GM12878 (cell line): ENCODE measurements around the gene RUNX3. TPM values are rescaled to one million over a fixed set of nuclear protein-coding genes. Genes with fewer than 3 reads are reported as not detected.
A peak's percentile ranks its signal among the peaks of the same experiment; 100 is the strongest.

Source experiments
- ATAC-seq: fragments of 200-7000 bp; cut with Tn5 transposase; 3 replicates; pipeline ENCODE4 v1.9.1; 2020; ENCODE audit warnings: mild to moderate bottlenecking, moderate library complexity
- BruUV-seq: library from RNA; stranded (reverse); fragments of 400-500 nt; replicated peaks from 2 replicates; lab custom pipeline; 2021; lab: Mats Ljungman, UMichigan
- CTCF ChIA-PET: fragments of 300-600 bp; sonication (Branson Sonifier 250); formaldehyde crosslinking; extraction: SDS; loops from one replicate; lab custom pipeline; 2021; ENCODE audit warnings: inconsistent platforms; lab: Yijun Ruan, JAX
- POLR2A ChIA-PET: fragments of 350-600 bp; formaldehyde crosslinking; extraction: SDS; loops from one replicate; lab custom pipeline; 2021; ENCODE audit warnings: inconsistent platforms; lab: Charles Lee
- RAD21 ChIA-PET: fragments of 300-600 bp; sonication (Branson Sonifier 250); formaldehyde crosslinking; loops from one replicate; lab custom pipeline; 2023; ENCODE audit warnings: antibody characterized with exemption; ENCODE audit not compliant: unreplicated experiment; lab: Charles Lee
- SMC1A ChIA-PET: fragments of 300-600 bp; sonication (Branson Sonifier 250); formaldehyde crosslinking; loops from one replicate; lab custom pipeline; 2023; ENCODE audit not compliant: unreplicated experiment, uncharacterized antibody; lab: Charles Lee
- DNase-seq: peaks from one replicate; pipeline ENCODE4 v3.0.0-alpha.2; 2011; ENCODE audit warnings: low read depth, low spot score
- FAIRE-seq: peaks from 3 replicates; lab custom pipeline; 2011; peaks lifted over from hg19 to GRCh38; lab: Jason Lieb, UNC
- H2AFZ ChIP-seq: 2 replicates; pipeline ENCODE4 v1.6.0; 2011; ENCODE audit warnings: low read depth, low read length, control low read depth; ENCODE audit not compliant: control insufficient read depth
- H3K27ac ChIP-seq: 2 replicates; pipeline ENCODE4 v1.5.1; 2011; ENCODE audit warnings: control low read depth; ENCODE audit not compliant: control insufficient read depth, insufficient read depth
- H3K27me3 ChIP-seq, 2 experiments: replicated peaks in 1 of 2; 2 replicates each; pipeline versions ENCODE4 v1.6.0 to v1.6.1; 2011; ENCODE audit warnings: low read length in 1 of 2; ENCODE audit not compliant: control insufficient read depth in 2 of 2, insufficient read depth in 2 of 2
- H3K36me3 ChIP-seq, 2 experiments: 2 replicates each; pipeline ENCODE4 v1.5.1; 2011; ENCODE audit warnings: low read length in 1 of 2; ENCODE audit not compliant: control insufficient read depth in 2 of 2, insufficient read depth in 2 of 2
- H3K4me1 ChIP-seq: 2 replicates; pipeline ENCODE4 v1.6.1; 2011; ENCODE audit warnings: mild to moderate bottlenecking, low read length, moderate library complexity, mixed read lengths; ENCODE audit not compliant: control insufficient read depth, insufficient read depth
- H3K4me2 ChIP-seq: 2 replicates; pipeline ENCODE4 v1.6.0; 2011; ENCODE audit warnings: control low read depth; ENCODE audit not compliant: control insufficient read depth, insufficient read depth
- H3K4me3 ChIP-seq: fragments of 200-600 bp; sonication (generic); 2 replicates; pipeline ENCODE4 v1.5.1; 2016
- H3K79me2 ChIP-seq: 2 replicates; pipeline ENCODE4 v1.6.0; 2011; ENCODE audit warnings: low read length; ENCODE audit not compliant: control insufficient read depth, insufficient read depth
- H3K9ac ChIP-seq: 2 replicates; pipeline ENCODE4 v1.8.0; 2011; ENCODE audit warnings: low read length, control low read depth, mixed read lengths; ENCODE audit not compliant: control insufficient read depth, insufficient read depth
- H3K9me3 ChIP-seq: replicated peaks from 3 replicates; pipeline ENCODE4 v1.5.1; 2011; ENCODE audit warnings: mild to moderate bottlenecking, low read length; ENCODE audit not compliant: control insufficient read depth, insufficient read depth
- H4K20me1 ChIP-seq: 2 replicates; pipeline ENCODE4 v1.6.0; 2011; ENCODE audit not compliant: control insufficient read depth, insufficient read depth
- BHLHE40 ChIP-seq, 2 experiments: fragments of 450-650 bp in 1 of 2; IDR thresholded peaks; 2 replicates each; pipeline ENCODE4 v1.6.1; 2011 to 2017; ENCODE audit warnings: low read depth in 2 of 2, borderline replicate concordance in 1 of 2, improper control_type of control experiment in 1 of 2, low read length in 1 of 2, mild to moderate bottlenecking in 1 of 2
- CEBPZ ChIP-seq: fragments of 150-350 bp; IDR thresholded peaks from 2 replicates; pipeline ENCODE4 v1.6.1; 2016; ENCODE audit warnings: low read depth, low read length
- IRF4 ChIP-seq: IDR thresholded peaks from 2 replicates; pipeline ENCODE4 v1.6.1; 2011; ENCODE audit warnings: low read depth, low read length
- LARP7 ChIP-seq: fragments of 450-650 bp; IDR thresholded peaks from 2 replicates; pipeline ENCODE4 v1.6.1; 2017; ENCODE audit warnings: mild to moderate bottlenecking
- NBN ChIP-seq: fragments of 450-650 bp; IDR thresholded peaks from 2 replicates; pipeline ENCODE4 v1.6.1; 2016
- SIN3A ChIP-seq: IDR thresholded peaks from 2 replicates; pipeline ENCODE4 v1.6.1; 2012; ENCODE audit warnings: low read depth, low read length, improper control_type of control experiment
- SPI1 ChIP-seq: IDR thresholded peaks from 2 replicates; pipeline ENCODE4 v1.6.1; 2011; ENCODE audit warnings: low read depth, mild to moderate bottlenecking, low read length, moderate library complexity, borderline replicate concordance; ENCODE audit not compliant: insufficient read depth
- WGBS: methylation state at CpG from one replicate; pipeline ENCODE4 v1.1.6; 2016; ENCODE audit warnings: low lambda C conversion rate; ENCODE audit not compliant: insufficient replicate concordance, insufficient coverage; ENCODE audit errors: missing lambda C conversion rate; 5-methylcytosine and 5-hydroxymethylcytosine counted together
- in situ Hi-C: fragments of 300-500 bp; cut with MboI; formaldehyde crosslinking; loops from 9 replicates; pipeline ENCODE4 v1.14.3; 2018; ENCODE audit warnings: mixed read lengths
- intact Hi-C: fragments of 100-400 bp; cut with micrococcal nuclease; formaldehyde crosslinking; loops from one replicate; pipeline ENCODE4 v1.14.2; 2022; ENCODE audit not compliant: unreplicated experiment
- polyA plus RNA-seq, 11 experiments: library from polyadenylated mRNA; depleted of rRNA in 4 of 11; unstranded in 6 of 11; stranded (reverse) in 5 of 11; fragments of >200 nt; fragmentation: Nextera tagmentation in 4 of 11; fragmentation: Illumina TruSeq in 1 of 11; extraction: Ambion mirVana in 4 of 11; extraction: Trizol in 1 of 11; gene quantifications; 1 replicate in 1 of 11; 2 replicates in 10 of 11; pipeline versions ENCODE4 v1.2.1 to v1.2.3, GENCODE V29; 2011 to 2016; ENCODE audit warnings: inconsistent platforms in 2 of 11, missing spikeins in 2 of 11, low read depth in 1 of 11
- total RNA-seq, 4 experiments: library from RNA; depleted of rRNA in 3 of 4; stranded (reverse); fragments of >200 nt in 3 of 4; fragmentation: Illumina TruSeq in 1 of 4; extraction: Trizol in 1 of 4; gene quantifications; 2 replicates each; pipeline versions ENCODE4 v1.2.1 to v1.2.3, GENCODE V29; 2013 to 2021

RUNX3 gene
- total and polyA plus RNA-seq, 10 of the 15 experiments (the other 5 are each of a cell fraction or from before 2014, with no cell fraction given), result 19.0 to 151 (median 31.4) TPM

GRCh38 chr1:24961334-24961733 is 31.3 kb upstream of the RUNX3 start:
- 2% methylated on average over 7 of the region's 7 CpGs for WGBS
- H3K9ac ChIP-seq, result peak overlapping the region; percentile 91
- SMC1A ChIA-PET, result interaction anchor here (1.0 to 18.5 kb wide), 7 partner anchors 9 to 138 kb away, joined by 3 to 391 read pairs (median 33); partner anchors contain the start of gene RUNX3
- H3K4me3 ChIP-seq, result peak overlapping the region; percentile 97
- peaks cover 2% of the 10 kb centered on the region; the same call in 1 of the 2 replicates for H4K20me1 ChIP-seq
- BruUV-seq, result no TSS peak
- CTCF ChIA-PET, result interaction anchor here (3.1 to 18.6 kb wide), 6 partner anchors 9 to 139 kb away, joined by 17 to 396 read pairs (median 95); partner anchors contain the start of gene RUNX3
- peak overlapping the region; percentile 98 for H3K27ac ChIP-seq
- peaks cover 54% of the 10 kb centered on the region for H3K4me1 ChIP-seq
- no peak for FAIRE-seq
- no peak for ATAC-seq
- in situ Hi-C loops, result loop anchor here (5.0 kb wide), 2 partner anchors 71 to 141 kb away; no protein-coding TSS in a partner anchor
- POLR2A ChIA-PET, result interaction anchor here (1.5 to 13.4 kb wide), 7 partner anchors 9 to 74 kb away, joined by 5 to 220 read pairs (median 23); partner anchors contain the start of gene RUNX3
- H2AFZ ChIP-seq, result no peak overlapping the region
- peaks cover 0 to 8% of the 10 kb centered on the region in 2 experiments; a peak in 3 of 4 replicates for H3K36me3 ChIP-seq
- H3K79me2 ChIP-seq, result peaks cover 86% of the 10 kb centered on the region
- intact Hi-C loops, result no loop called here
- peak overlapping the region; percentile 74 for H3K4me2 ChIP-seq
- DNase-seq, result no peak
- RAD21 ChIA-PET, result interaction anchor here (1.9 to 10.4 kb wide), 7 partner anchors 10 to 74 kb away, joined by 4 to 214 read pairs (median 99); partner anchors contain the start of gene RUNX3
- no peaks in the 10 kb centered on the region for H3K9me3 ChIP-seq
- peak; percentile 44; the same call in 1 of the 2 replicates for TF ChIP-seq LARP7
- TF ChIP-seq IRF4, result no peak
- no peak for TF ChIP-seq CEBPZ
- TF ChIP-seq SIN3A, result 0 out of 2 replicates have a peak, but pooled peaks have one; percentile 15
- peak; percentile 4 to 12; a peak in 1 of 4 replicates for TF ChIP-seq BHLHE40 (IDR thresholded peaks at IDR 0.05; ENCODE audit: borderline replicate concordance in 1 of 2, low read depth in 2 of 2, low read length in 1 of 2)
- peak; percentile 7; the same call in 1 of the 2 replicates for TF ChIP-seq SPI1
- TF ChIP-seq NBN, result 0 out of 2 replicates have a peak, but pooled peaks have one; percentile 16
- H3K27me3 ChIP-seq, result no peaks in the 10 kb centered on the region
